Parathyroid adenoma (tissue), 2 donors: ENCODE measurements around the gene ERVH48-1.
"Not testable (repeated sequence)": the region's sequence is repeated elsewhere in the genome, so short reads cannot be mapped to it uniquely, and the experiment has no call there.

ENCODE experiments used
- H2AFZ ChIP-seq: fragments of 300-600 bp; sonication (generic); one replicate; pipeline ENCODE4 v1.7.0; 2017; ENCODE audit warnings: antibody characterized with exemption, mild to moderate bottlenecking
- H3K27ac ChIP-seq: fragments of 300-600 bp; sonication (generic); one replicate; pipeline ENCODE4 v1.7.0; 2017
- H3K27me3 ChIP-seq: fragments of 300-600 bp; sonication (generic); one replicate; pipeline ENCODE4 v1.7.0; 2017; ENCODE audit warnings: low read length; ENCODE audit not compliant: control insufficient read depth, insufficient read depth
- H3K36me3 ChIP-seq: fragments of 300-600 bp; sonication (generic); one replicate; pipeline ENCODE4 v1.7.0; 2017; ENCODE audit warnings: low read length; ENCODE audit not compliant: control insufficient read depth, insufficient read depth
- H3K4me1 ChIP-seq: fragments of 300-600 bp; sonication (generic); one replicate; pipeline ENCODE4 v1.7.0; 2017; ENCODE audit warnings: control low read depth
- H3K4me2 ChIP-seq: fragments of 300-600 bp; sonication (generic); one replicate; pipeline ENCODE4 v1.7.0; 2017; ENCODE audit warnings: low read length
- H3K4me3 ChIP-seq: fragments of 300-600 bp; sonication (generic); one replicate; pipeline ENCODE4 v1.7.0; 2017; ENCODE audit warnings: low read depth, low read length
- H3K79me2 ChIP-seq: fragments of 300-600 bp; sonication (generic); one replicate; pipeline ENCODE4 v1.7.0; 2017; ENCODE audit warnings: control low read depth
- H3K9ac ChIP-seq: fragments of 300-600 bp; sonication (generic); one replicate; pipeline ENCODE4 v1.7.0; 2017; ENCODE audit warnings: mild to moderate bottlenecking
- H3K9me3 ChIP-seq: fragments of 300-600 bp; sonication (generic); one replicate; pipeline ENCODE4 v1.7.0; 2017; ENCODE audit warnings: low read length; ENCODE audit not compliant: control insufficient read depth
- TF ChIP-seq, protein P1 (sequence below): fragments of 300-600 bp; sonication (generic); IDR thresholded peaks from one replicate; pipeline ENCODE4 v1.7.0; 2017; ENCODE audit warnings: antibody characterized with exemption, mild to moderate bottlenecking
- donor health status: primary hyperparathyroidism.

The ERVH48-1 gene

GRCh38 chr21:42880352-42880751, 45.1 kb downstream of the ERVH48-1 start:
- Histone ChIP-seq H3K4me3 (peak overlapping the region; percentile 83), H3K9me3 (no peaks in the 10 kb centered on the region), H3K36me3 (no peaks in the 10 kb centered on the region), H3K79me2 (no peaks in the 10 kb centered on the region), H3K4me1 (no peaks in the 10 kb centered on the region), H3K4me2 (peak overlapping the region; percentile 72), H3K9ac (no peak overlapping the region), H3K27ac (no peak overlapping the region), H3K27me3 (no peaks in the 10 kb centered on the region), H2AFZ (no peak overlapping the region)
- TF ChIP-seq, protein P1, sequence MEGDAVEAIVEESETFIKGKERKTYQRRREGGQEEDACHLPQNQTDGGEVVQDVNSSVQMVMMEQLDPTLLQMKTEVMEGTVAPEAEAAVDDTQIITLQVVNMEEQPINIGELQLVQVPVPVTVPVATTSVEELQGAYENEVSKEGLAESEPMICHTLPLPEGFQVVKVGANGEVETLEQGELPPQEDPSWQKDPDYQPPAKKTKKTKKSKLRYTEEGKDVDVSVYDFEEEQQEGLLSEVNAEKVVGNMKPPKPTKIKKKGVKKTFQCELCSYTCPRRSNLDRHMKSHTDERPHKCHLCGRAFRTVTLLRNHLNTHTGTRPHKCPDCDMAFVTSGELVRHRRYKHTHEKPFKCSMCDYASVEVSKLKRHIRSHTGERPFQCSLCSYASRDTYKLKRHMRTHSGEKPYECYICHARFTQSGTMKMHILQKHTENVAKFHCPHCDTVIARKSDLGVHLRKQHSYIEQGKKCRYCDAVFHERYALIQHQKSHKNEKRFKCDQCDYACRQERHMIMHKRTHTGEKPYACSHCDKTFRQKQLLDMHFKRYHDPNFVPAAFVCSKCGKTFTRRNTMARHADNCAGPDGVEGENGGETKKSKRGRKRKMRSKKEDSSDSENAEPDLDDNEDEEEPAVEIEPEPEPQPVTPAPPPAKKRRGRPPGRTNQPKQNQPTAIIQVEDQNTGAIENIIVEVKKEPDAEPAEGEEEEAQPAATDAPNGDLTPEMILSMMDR, result no peak

- H3K9ac ChIP-seq, result no peak within 1 kb of the TSS
- H3K36me3 ChIP-seq, result no peaks in the 10 kb centered on the region
- H3K27me3 ChIP-seq, result no peaks in the 10 kb centered on the region
- H3K4me1 ChIP-seq, result no peaks in the 10 kb centered on the region
- no peaks in the 10 kb centered on the region for H3K9me3 ChIP-seq
- peak within 1 kb of the TSS; percentile 94 for H2AFZ ChIP-seq
- H3K4me3 ChIP-seq, result peak within 1 kb of the TSS; percentile 83
- H3K4me2 ChIP-seq, result peak within 1 kb of the TSS; percentile 72
- H3K27ac ChIP-seq, result peak within 1 kb of the TSS; percentile 79
- no peaks in the 10 kb centered on the region for H3K79me2 ChIP-seq
- TF ChIP-seq, protein P1, result no peak
Observed at GRCh38 chr21:42878993-42879787, 46.2 kb downstream of the ERVH48-1 start, which contains the start of gene WDR4. WDR4 (minus strand) TSS chr21:42879539; CDS start chr21:42879495, 44 bp downstream.

GRCh38 chr21:42878678-42878992, 46.8 kb downstream of the ERVH48-1 start:
- TF ChIP-seq, protein P1, result no peak
- peak overlapping the region; percentile 94 for H2AFZ ChIP-seq
- H3K79me2 ChIP-seq, result no peaks in the 10 kb centered on the region
- no peak overlapping the region for H3K9ac ChIP-seq
- peak overlapping the region; percentile 72 for H3K4me2 ChIP-seq
- peak overlapping the region; percentile 83 for H3K4me3 ChIP-seq
- no peaks in the 10 kb centered on the region for H3K36me3 ChIP-seq
- H3K4me1 ChIP-seq, result no peaks in the 10 kb centered on the region
- no peaks in the 10 kb centered on the region for H3K27me3 ChIP-seq
- peak overlapping the region; percentile 79 for H3K27ac ChIP-seq
- H3K9me3 ChIP-seq, result no peaks in the 10 kb centered on the region

DNA sequence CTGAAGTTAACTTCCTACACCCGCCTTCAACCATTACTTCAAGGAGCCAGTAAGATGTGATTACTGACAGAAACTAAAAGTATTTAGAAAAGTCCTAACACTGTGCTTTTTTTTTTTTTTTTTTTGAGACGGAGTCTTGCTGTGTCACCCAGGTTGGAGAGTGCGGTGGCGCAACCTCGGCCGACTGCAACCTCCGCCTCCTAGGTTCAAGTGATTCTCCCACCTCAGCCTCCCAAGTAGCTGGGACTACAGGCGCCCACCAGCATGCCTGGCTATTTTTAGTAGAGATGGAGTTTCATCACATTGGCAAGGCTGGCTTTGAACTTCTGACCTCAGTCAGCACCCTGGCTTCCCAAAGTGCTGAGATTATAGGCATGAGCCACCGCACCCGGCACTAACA, 49.6 kb downstream of the ERVH48-1 start:
- not testable (repeated sequence) for H3K4me2 ChIP-seq, H3K27me3 ChIP-seq, H3K27ac ChIP-seq, H3K9me3 ChIP-seq, H3K36me3 ChIP-seq, H2AFZ ChIP-seq, H3K4me1 ChIP-seq, H3K9ac ChIP-seq, H3K4me3 ChIP-seq, H3K79me2 ChIP-seq

DNA sequence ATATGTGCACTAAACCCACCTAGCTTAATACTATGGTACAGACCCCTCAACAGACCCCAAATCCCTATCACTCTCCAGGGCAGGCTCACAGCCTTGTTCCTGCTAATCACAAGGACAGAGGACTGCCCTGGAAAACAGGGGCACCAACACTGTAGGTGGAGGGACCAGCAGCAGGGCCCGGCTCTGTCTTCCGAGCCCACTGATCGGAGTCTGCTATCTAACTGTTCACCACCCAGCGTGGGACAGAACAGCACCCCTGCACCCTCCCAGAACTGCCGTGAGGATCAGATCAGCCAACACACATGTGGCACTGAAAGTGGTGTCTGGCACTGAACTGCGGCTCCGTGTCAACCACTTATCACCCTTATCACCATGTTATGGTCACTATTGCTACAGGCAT, 52.3 kb downstream of the ERVH48-1 start:
- no peak overlapping the region for H3K4me2 ChIP-seq
- H2AFZ ChIP-seq, result no peak overlapping the region
- H3K79me2 ChIP-seq, result no peaks in the 10 kb centered on the region
- H3K4me1 ChIP-seq, result no peaks in the 10 kb centered on the region
- no peaks in the 10 kb centered on the region for H3K36me3 ChIP-seq
- TF ChIP-seq, protein P1, result no peak
- H3K9me3 ChIP-seq, result no peaks in the 10 kb centered on the region
- no peaks in the 10 kb centered on the region for H3K27me3 ChIP-seq
- no peak overlapping the region for H3K27ac ChIP-seq
- H3K9ac ChIP-seq, result no peak overlapping the region
- H3K4me3 ChIP-seq, result no peak overlapping the region
